HepG2 (cell line): ENCODE measurements around the gene MPPE1. TPM values are rescaled to one million over a fixed set of nuclear protein-coding genes. Genes with fewer than 3 reads are reported as not detected.

Experiments used
- AGO2 ChIP-seq: fragments of 200-400 bp; formaldehyde crosslinking; optimal IDR thresholded peaks from 2 replicates; pipeline ENCODE3; 2017; ENCODE audit warnings: mild to moderate bottlenecking, low read depth, low read length, moderate library complexity
- FOXA3 ChIP-seq: IDR thresholded peaks from 2 replicates; pipeline ENCODE4 v1.6.1; 2016; ENCODE audit warnings: missing genetic modification reagents, missing compliant biosample characterization
- FOXJ3 ChIP-seq: sonication (generic); formaldehyde crosslinking; IDR thresholded peaks from 2 replicates; pipeline ENCODE4 v1.4.0; 2020; ENCODE audit warnings: missing genetic modification reagents, mild to moderate bottlenecking, borderline replicate concordance
- KDM1A ChIP-seq: IDR thresholded peaks from 2 replicates; pipeline ENCODE4 v1.6.1; 2016; ENCODE audit warnings: missing compliant biosample characterization
- KLF9 ChIP-seq: IDR thresholded peaks from 2 replicates; pipeline ENCODE4 v1.6.1; 2016; ENCODE audit warnings: low read depth
- MAZ ChIP-seq, 2 experiments: sonication (generic) in 1 of 2; formaldehyde crosslinking in 1 of 2; IDR thresholded peaks; 2 replicates each; pipeline versions ENCODE4 v1.5.0 to v1.6.1; 2012 to 2020; ENCODE audit warnings: low read depth in 2 of 2, mild to moderate bottlenecking in 2 of 2, borderline replicate concordance in 1 of 2, improper control_type of control experiment in 1 of 2, low read length in 1 of 2, missing genetic modification reagents in 1 of 2, moderate library complexity in 1 of 2
- MLX ChIP-seq: IDR thresholded peaks from 2 replicates; pipeline ENCODE4 v1.6.1; 2016
- NFE2 ChIP-seq: sonication (generic); formaldehyde crosslinking; IDR thresholded peaks from 2 replicates; pipeline ENCODE4 v1.4.0; 2020; ENCODE audit warnings: missing genetic modification reagents
- POLR2G ChIP-seq: fragments of 200-400 bp; formaldehyde crosslinking; IDR thresholded peaks from 2 replicates; pipeline ENCODE4 v1.6.1; 2018; ENCODE audit warnings: mild to moderate bottlenecking, low read depth, low read length, moderate library complexity
- PRMT3 ChIP-seq: sonication (generic); formaldehyde crosslinking; IDR thresholded peaks from 2 replicates; pipeline ENCODE4 v1.8.1; 2022; ENCODE audit warnings: low read depth, mild to moderate bottlenecking, moderate library complexity, missing genetic modification reagents, borderline replicate concordance
- SIX4 ChIP-seq: sonication (generic); formaldehyde crosslinking; IDR thresholded peaks from 2 replicates; pipeline ENCODE4 v1.4.0; 2020; ENCODE audit warnings: missing genetic modification reagents
- SNAPC4 ChIP-seq: sonication (generic); formaldehyde crosslinking; IDR thresholded peaks from 2 replicates; pipeline ENCODE4 v1.4.0; 2020; ENCODE audit warnings: mild to moderate bottlenecking, missing genetic modification reagents
- SSRP1 ChIP-seq: IDR thresholded peaks from 2 replicates; pipeline ENCODE4 v1.6.1; 2016; ENCODE audit warnings: control low read depth
- TFDP2 ChIP-seq: sonication (generic); formaldehyde crosslinking; IDR thresholded peaks from 2 replicates; pipeline ENCODE4 v1.4.0; 2020; ENCODE audit warnings: missing genetic modification reagents
- ZBTB3 ChIP-seq: sonication (generic); formaldehyde crosslinking; IDR thresholded peaks from 2 replicates; pipeline ENCODE4 v1.4.0; 2020; ENCODE audit warnings: low read depth, mild to moderate bottlenecking, moderate library complexity, missing genetic modification reagents, borderline replicate concordance
- ZBTB8A ChIP-seq: sonication (generic); formaldehyde crosslinking; IDR thresholded peaks from 2 replicates; pipeline ENCODE4 v1.4.0; 2020; ENCODE audit warnings: mild to moderate bottlenecking, low read depth, missing genetic modification reagents, borderline replicate concordance
- ZFP37 ChIP-seq: sonication (generic); formaldehyde crosslinking; IDR thresholded peaks from 2 replicates; pipeline ENCODE4 v1.4.0; 2020; ENCODE audit warnings: missing genetic modification reagents, borderline replicate concordance
- ZKSCAN5 ChIP-seq: sonication (generic); formaldehyde crosslinking; IDR thresholded peaks from 2 replicates; pipeline ENCODE4 v1.5.1; 2020; ENCODE audit warnings: mild to moderate bottlenecking, missing genetic modification reagents
- ZNF337 ChIP-seq: sonication (generic); formaldehyde crosslinking; IDR thresholded peaks from 2 replicates; pipeline ENCODE4 v1.5.1; 2020; ENCODE audit warnings: missing genetic modification reagents, low read depth, mild to moderate bottlenecking, borderline replicate concordance
- ZNF382 ChIP-seq: sonication (generic); formaldehyde crosslinking; IDR thresholded peaks from 2 replicates; pipeline ENCODE4 v1.5.0; 2020; ENCODE audit warnings: missing genetic modification reagents, mild to moderate bottlenecking, borderline replicate concordance
- ZNF530 ChIP-seq: sonication (generic); formaldehyde crosslinking; IDR thresholded peaks from 2 replicates; pipeline ENCODE4 v1.5.0; 2020; ENCODE audit warnings: low read depth, mild to moderate bottlenecking, missing genetic modification reagents
- ZNF552 ChIP-seq: sonication (generic); formaldehyde crosslinking; IDR thresholded peaks from 2 replicates; pipeline ENCODE4 v1.9.0; 2022; ENCODE audit warnings: missing genetic modification reagents, mild to moderate bottlenecking, borderline replicate concordance
- ZNF629 ChIP-seq: sonication (generic); formaldehyde crosslinking; conservative IDR thresholded peaks from 2 replicates; pipeline ENCODE4 v1.5.0; 2020; ENCODE audit warnings: missing genetic modification reagents
- ZNF75D ChIP-seq: sonication (generic); formaldehyde crosslinking; IDR thresholded peaks from 2 replicates; pipeline ENCODE4 v1.8.1; 2023; ENCODE audit warnings: missing genetic modification reagents, mild to moderate bottlenecking, borderline replicate concordance
- polyA plus RNA-seq, 8 experiments: library from polyadenylated mRNA; depleted of rRNA in 3 of 8; stranded (reverse) in 7 of 8; unstranded in 1 of 8; fragments of >200 nt; fragmentation: Illumina TruSeq in 4 of 8; extraction: Trizol in 4 of 8; gene quantifications; 2 replicates each; pipeline versions ENCODE4 v1.2.1 to v1.2.3, GENCODE V29; 2011 to 2016; ENCODE audit warnings: low read depth in 4 of 8, missing spikeins in 1 of 8, mixed read lengths in 1 of 8; ENCODE audit not compliant: insufficient read depth in 1 of 8
- total RNA-seq, 5 experiments: library from RNA; depleted of rRNA; stranded (reverse); fragments of >200 nt; fragmentation: Illumina TruSeq; extraction: Trizol; gene quantifications; 2 replicates each; pipeline ENCODE4 v1.2.3, GENCODE V29; 2016; ENCODE audit warnings: low read depth in 1 of 5

The MPPE1 gene
- total and polyA plus RNA-seq, 2 of the 13 experiments (the other 11 are each of a cell fraction or from before 2014, with no cell fraction given) = 9.6 to 11.9 TPM

- TF ChIP-seq SNAPC4 (CRISPR knock-in tag) = no peak
- peak; percentile 47; the same call in 1 of the 2 replicates for TF ChIP-seq FOXJ3 (CRISPR knock-in tag)
- no peak for TF ChIP-seq SIX4 (CRISPR knock-in tag)
- no peak for TF ChIP-seq ZKSCAN5 (CRISPR knock-in tag)
- no peak for TF ChIP-seq ZBTB8A (CRISPR knock-in tag)
- no peak for TF ChIP-seq NFE2 (CRISPR knock-in tag)
- peak; percentile 71 for TF ChIP-seq FOXA3 (CRISPR knock-in tag)
- TF ChIP-seq PRMT3 = no peak
- TF ChIP-seq MLX (CRISPR knock-in tag) = no peak
- TF ChIP-seq AGO2 = no peak
- TF ChIP-seq KLF9 = no peak
- no peak for TF ChIP-seq ZBTB3 (CRISPR knock-in tag)
- no peak for TF ChIP-seq ZNF552
- TF ChIP-seq ZNF75D (CRISPR knock-in tag) = no peak
- TF ChIP-seq ZNF337 = no peak
- no peak for TF ChIP-seq SSRP1 (CRISPR knock-in tag)
- TF ChIP-seq TFDP2 (CRISPR knock-in tag) = no peak
- no peak for TF ChIP-seq ZNF629
- TF ChIP-seq ZNF530 (CRISPR knock-in tag) = no peak
- no peak for TF ChIP-seq ZNF382 (CRISPR knock-in tag)
- TF ChIP-seq MAZ (IDR thresholded peaks at IDR 0.05; ENCODE audit: borderline replicate concordance, low read depth, low read length) = no peak
- no peak for TF ChIP-seq MAZ (CRISPR knock-in tag; IDR thresholded peaks at IDR 0.05; ENCODE audit: low read depth)
- TF ChIP-seq ZFP37 (CRISPR knock-in tag) = no peak
- TF ChIP-seq POLR2G = no peak
- 0 out of 2 replicates have a peak, but pooled peaks have one; percentile 19 for TF ChIP-seq KDM1A (CRISPR knock-in tag)
These were observed 47.3 kb upstream of the MPPE1 start (continued) for GRCh38 chr18:11955239-11956029.
